ENCODE measurements around the gene SPATS2. TPM values are rescaled to one million over a fixed set of nuclear protein-coding genes. Genes with fewer than 3 reads are reported as not detected.

SPATS2 gene
- total RNA-seq, 1 experiment from 2014 or later = 74.2 TPM

DNA sequence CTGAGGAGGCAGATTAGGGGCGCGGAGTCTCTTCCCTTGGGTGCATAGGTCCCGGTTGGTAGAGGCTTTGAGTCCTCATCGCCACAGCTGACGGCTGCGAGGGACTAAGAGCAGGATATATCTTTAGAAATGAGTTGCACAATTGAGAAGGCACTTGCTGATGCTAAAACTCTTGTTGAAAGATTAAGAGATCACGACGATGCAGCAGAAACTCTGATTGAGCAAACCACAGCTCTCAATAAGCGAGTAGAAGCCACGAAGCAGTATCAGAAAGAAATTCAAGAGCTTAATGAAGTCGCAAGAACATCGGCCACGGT is 22.1 kb downstream of the SPATS2 start:
- POLR2A ChIA-PET = no interaction called here
- BruUV-seq (replicated peaks) = no TSS peak

More for the DNA sequence above, 22.1 kb downstream of the SPATS2 start:
- Histone ChIP-seq H3K4me2 (ENCODE audit: low read length) (no peak overlapping the region), H2AFZ (ENCODE audit: low read depth, low read length, poor library complexity, severe bottlenecking) (no peak overlapping the region), H3K27ac (ENCODE audit: low read depth, low read length) (no peak overlapping the region), H4K20me1 (ENCODE audit: insufficient read depth) (no peaks in the 10 kb centered on the region), H3K79me2 (ENCODE audit: insufficient read depth, low read length) (peaks cover 100% of the 10 kb centered on the region), H3K36me3 (ENCODE audit: control insufficient read depth in 1 of 2, insufficient read depth in 2 of 2, low read length in 2 of 2) (no peaks in the 10 kb centered on the region; a peak in 2 of 4 replicates), H3K9me2 (ENCODE audit: insufficient read depth) (no peaks in the 10 kb centered on the region), H3K4me3 (replicated peaks in 1 of 2; ENCODE audit: low read depth in 1 of 2, low read length in 2 of 2) (no peak overlapping the region), H3K4me1 (ENCODE audit: control insufficient read depth in 1 of 2, insufficient read depth in 2 of 2, low read length in 2 of 2) (peaks cover 5 to 7% of the 10 kb centered on the region in 2 experiments; a peak in 3 of 4 replicates), H3K9me3 (ENCODE audit: control insufficient read depth in 1 of 2, insufficient read depth in 1 of 2, low read depth in 1 of 2, low read length in 2 of 2) (no peaks in the 10 kb centered on the region), H3K27me3 (ENCODE audit: insufficient read depth, low read length) (no peaks in the 10 kb centered on the region), H3K9ac (ENCODE audit: low read length) (no peak overlapping the region)
- TF ChIP-seq ELF1 (IDR thresholded peaks at IDR 0.05; ENCODE audit: borderline replicate concordance, low read depth) = no peak
- TF ChIP-seq CEBPB (IDR thresholded peaks at IDR 0.05; ENCODE audit: low read depth) = no peak
- TF ChIP-seq FOSL1 (IDR thresholded peaks at IDR 0.05; ENCODE audit: low read depth) = no peak
- no peak for TF ChIP-seq POLR2AphosphoS5 (IDR thresholded peaks at IDR 0.05; ENCODE audit: low read depth, low read length)
- TF ChIP-seq, protein P1, sequence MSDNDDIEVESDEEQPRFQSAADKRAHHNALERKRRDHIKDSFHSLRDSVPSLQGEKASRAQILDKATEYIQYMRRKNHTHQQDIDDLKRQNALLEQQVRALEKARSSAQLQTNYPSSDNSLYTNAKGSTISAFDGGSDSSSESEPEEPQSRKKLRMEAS (IDR thresholded peaks at IDR 0.05) = no peak
- TF ChIP-seq CBX3 (IDR thresholded peaks at IDR 0.05; ENCODE audit: low read depth) = no peak
- TF ChIP-seq SRF (IDR thresholded peaks at IDR 0.05; ENCODE audit: low read depth) = no peak
- no peak for TF ChIP-seq YY1 (IDR thresholded peaks at IDR 0.05; ENCODE audit: extremely low read depth, insufficient replicate concordance, low read depth, low read length)
- no peak for TF ChIP-seq JUND (IDR thresholded peaks at IDR 0.05)
- no peak for TF ChIP-seq RAD21 (IDR thresholded peaks at IDR 0.05; ENCODE audit: low read depth)
- TF ChIP-seq, protein P2, sequence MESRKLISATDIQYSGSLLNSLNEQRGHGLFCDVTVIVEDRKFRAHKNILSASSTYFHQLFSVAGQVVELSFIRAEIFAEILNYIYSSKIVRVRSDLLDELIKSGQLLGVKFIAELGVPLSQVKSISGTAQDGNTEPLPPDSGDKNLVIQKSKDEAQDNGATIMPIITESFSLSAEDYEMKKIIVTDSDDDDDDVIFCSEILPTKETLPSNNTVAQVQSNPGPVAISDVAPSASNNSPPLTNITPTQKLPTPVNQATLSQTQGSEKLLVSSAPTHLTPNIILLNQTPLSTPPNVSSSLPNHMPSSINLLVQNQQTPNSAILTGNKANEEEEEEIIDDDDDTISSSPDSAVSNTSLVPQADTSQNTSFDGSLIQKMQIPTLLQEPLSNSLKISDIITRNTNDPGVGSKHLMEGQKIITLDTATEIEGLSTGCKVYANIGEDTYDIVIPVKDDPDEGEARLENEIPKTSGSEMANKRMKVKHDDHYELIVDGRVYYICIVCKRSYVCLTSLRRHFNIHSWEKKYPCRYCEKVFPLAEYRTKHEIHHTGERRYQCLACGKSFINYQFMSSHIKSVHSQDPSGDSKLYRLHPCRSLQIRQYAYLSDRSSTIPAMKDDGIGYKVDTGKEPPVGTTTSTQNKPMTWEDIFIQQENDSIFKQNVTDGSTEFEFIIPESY (IDR thresholded peaks at IDR 0.05; ENCODE audit: extremely low read depth, insufficient replicate concordance, low read length) = no peak
- TF ChIP-seq EZH2phosphoT487 (IDR thresholded peaks at IDR 0.05; ENCODE audit: borderline replicate concordance) = no peak
- no peak for TF ChIP-seq ZNF274 (IDR thresholded peaks at IDR 0.05; ENCODE audit: low read depth, low read length)
- no peak for TF ChIP-seq SIN3A (IDR thresholded peaks at IDR 0.05; ENCODE audit: low read depth)
- no peak for TF ChIP-seq SP1 (IDR thresholded peaks at IDR 0.05; ENCODE audit: low read depth)
- ChIA-PET CTCF (no interaction called here), RAD21 (ENCODE audit: low non-redundant PET in 1 of 2, low total read pairs in 2 of 2, uncharacterized antibody in 2 of 2, unreplicated experiment in 2 of 2) (no interaction called here)
- no peak for DNase-seq (ENCODE audit: low read depth, low spot score)
- intact Hi-C loops (cut with micrococcal nuclease) = no loop called here
- ATAC-seq = no peak
